Fibroblast of skin of right quadriceps (primary cell): ENCODE measurements around the gene CDON.

Experiments used
- DNase-seq: peaks from one replicate; pipeline ENCODE4 v3.0.0-alpha.2; 2013

CDON gene

DNA sequence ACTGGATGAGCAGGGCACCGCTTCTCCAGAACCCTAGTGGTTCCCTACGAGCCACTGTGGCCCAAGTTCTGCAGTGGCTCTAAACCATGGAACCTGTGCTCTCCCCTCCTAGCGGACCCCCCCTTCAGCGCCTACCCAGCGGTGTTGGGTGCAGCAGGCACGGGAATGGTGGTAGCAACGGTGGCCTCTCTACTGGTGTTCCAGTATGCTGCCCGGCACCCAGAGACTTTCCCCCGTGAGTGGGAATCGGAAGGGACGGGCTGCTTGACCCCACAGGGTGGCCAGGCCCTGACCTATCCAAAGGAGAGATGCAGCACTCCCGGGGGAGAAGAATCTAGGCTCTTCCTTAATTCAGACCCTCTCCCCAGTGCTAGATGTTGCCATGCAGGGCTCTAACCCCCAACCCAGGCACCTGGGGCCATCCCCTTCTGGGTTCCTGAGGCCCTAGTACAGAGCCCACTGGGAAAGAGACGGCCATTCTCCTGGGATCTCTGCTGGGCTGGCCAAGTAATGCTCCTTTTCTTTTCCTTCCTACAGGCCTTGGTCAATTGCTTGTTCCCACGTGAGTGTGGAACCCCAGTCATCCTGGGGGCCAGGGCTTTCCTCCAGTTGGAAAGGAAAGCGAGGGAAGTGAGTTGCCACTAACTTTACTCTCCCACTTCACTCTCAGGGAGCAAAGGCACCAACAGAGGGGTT is 107.6 kb downstream of the CDON start:
- no peak for DNase-seq

DNA sequence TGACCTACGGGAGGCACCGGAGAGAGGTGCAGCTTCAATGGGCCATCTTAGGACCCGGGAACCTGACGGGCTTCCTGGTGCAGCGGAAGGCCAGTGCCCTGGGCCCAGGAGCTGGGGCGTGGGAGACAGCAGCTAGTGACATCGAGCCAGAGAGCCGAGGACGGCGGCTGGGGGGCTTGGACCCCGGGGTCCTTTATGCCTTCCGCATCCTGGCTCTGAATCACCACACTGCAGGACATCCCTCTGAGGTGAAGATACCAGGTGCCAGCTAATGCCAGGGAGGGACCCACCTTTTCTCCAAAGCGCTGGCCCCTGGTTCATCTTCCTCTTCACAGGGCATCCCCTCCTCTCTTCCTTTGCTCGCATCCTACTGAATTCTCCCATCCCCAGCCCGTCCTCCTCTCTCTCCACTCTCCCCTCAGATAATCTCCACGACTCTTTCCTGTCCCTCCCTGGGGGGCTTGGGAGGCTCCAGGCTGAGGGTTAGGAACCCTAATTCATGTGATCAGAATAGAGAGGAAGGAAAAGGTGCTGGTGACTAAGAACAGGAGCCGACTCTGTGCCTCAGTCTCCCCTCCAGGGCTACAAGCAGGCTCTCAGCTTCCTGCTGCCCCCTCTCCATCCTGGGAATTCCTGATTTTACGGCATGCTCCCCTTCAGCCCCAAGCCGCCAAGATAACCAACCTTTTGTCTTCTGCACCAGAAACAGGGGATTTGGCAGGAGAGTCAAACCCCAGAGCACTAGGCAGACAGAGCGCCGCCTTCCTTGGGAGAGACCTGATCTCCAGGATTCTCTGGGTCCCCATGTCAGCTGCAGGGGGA is 108.3 kb downstream of the CDON start:
- no peak for DNase-seq

DNA sequence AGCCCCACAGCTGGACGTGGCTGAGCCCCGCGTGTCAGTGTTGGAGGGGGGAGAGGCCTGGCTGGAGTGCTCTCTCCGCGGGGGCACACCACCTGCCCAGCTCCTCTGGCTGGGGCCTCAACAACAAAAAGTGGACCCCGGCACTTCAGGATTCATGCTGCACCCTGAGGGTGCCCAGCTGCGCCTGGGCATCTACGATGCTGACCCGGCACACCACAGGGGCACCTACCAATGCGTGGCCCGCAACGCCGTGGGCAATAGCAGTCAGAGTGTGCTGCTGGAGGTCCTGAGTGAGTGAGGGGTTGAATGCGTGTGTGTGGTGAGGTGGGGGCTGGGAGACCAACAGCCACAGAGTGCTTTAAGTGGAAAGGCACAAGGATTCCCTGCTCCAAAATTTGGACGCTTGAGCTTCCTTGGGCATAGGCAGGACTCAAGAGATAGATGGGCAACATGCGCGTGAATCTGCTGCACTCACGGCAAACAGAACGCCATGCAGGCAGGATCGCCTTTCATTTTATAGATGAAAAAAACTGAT is 109.2 kb downstream of the CDON start:
- DNase-seq, result no peak

DNA sequence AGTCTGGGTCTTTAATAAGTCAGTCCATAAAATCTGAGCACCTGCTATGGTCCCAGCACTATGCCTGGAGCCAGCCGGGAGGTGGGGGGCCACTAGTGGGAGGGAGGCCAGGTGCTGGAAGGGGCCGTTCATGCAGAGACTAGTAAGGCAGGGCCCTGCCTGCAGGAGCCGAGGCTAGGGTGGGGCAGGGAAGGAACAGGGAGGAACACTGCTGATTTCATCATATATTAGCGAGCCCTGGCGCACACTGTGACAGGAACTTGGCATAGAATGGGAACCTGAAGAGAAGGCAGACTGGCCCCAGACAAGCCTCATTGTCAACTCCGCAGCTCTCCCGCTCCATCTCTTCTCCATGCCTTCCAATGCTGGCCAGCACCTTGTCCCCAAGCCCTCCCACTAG is 109.7 kb downstream of the CDON start:
- DNase-seq, result no peak

DNA sequence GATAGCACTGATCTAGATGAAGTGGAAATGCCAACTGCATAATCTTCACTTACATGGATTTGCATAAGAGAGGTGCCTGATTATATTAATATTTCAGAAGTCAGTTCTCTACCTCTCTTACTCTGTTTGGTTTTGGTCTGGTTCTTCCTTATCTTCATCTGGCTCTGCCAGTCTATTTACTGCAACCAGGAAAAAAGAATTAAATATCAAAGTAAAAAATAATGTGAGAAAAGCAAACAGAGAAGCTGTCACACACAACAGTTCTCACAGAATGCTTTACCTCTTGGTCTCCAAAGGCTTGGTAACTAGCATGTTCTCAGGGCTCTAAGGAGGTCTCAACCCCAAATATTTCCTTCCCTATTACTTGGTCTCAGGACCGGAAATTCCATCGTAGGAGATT is 110.1 kb downstream of the CDON start:
- DNase-seq, result no peak

DNA sequence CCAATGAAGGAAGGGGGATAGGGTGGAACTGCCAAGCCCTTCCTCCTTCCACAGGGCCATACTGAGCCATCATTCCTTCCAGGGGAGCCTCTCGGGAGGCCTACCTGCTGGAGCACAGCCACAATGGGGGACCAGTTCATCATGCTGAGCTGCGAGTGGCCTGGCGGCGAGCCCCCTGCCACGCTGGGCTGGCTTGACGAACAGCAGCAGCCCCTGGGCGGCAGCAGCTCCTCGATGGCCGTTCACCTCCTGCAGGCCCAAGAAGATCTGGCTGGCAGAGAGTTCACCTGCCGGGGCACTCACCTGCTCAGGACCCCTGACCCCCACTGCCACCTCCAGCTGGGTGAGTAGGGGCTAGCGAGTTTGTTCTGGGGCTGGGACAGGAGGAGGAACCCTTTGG is 110.9 kb downstream of the CDON start:
- DNase-seq, result no peak

DNA sequence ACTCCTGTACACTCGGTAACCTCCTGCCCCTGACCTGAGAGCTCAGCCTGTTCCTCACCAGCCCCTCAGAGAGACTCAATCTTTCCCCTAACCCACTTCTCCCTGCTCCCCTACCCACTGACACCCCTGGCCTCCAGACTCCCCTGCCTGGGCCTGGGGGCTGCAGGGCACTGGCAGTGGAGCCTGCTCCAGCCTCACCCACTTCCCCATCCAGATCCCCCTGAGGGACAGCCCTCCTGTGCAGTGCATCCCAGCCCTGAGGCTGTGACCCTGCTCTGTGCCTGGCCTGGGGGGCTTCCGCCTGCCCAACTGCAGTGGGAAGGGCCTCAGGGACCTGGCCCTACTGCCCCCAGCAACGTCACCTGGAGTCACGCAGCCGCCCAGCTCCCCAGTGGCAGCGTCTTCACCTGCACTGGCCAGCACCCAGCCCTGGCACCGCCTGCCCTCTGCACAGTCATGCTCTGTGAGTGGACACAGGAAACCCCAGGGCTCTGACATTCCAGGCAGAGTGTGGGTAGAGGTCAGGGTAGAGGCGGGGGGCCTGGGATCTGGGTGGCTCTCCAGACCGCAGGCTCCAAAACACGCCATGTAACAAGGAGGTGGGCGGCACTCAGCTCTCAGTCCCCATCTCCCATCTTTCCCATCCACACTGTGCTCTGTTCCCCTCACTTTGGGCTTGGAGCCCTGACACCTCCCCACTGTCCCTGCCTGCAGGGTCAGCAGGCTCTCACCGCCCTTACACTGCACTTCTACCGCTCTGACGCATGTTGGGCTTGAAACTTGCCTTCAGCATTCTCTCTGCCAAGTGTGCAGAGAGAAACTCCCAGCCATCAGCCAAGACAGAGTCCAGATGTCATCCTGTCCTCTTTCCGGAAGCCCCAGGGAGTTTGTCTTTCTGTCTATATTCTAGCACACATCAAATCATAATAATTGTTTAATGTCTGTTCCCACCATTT is 111.7 kb downstream of the CDON start:
- no peak for DNase-seq

DNA sequence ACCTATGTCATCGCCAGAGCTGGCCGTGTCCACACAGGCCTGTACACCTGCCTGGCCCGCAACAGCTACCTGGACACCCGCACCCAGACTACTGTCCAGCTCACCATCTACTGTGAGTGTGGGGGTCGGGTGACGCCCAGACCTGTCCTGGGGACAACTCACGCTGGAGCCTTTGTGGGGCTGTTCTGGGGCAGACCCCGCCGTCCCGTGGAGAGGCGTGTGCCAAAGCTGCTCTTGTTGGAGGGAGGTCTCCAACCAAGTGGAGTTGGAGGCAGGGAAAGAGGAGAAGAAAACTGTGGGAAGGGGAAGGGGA is 112.5 kb downstream of the CDON start:
- DNase-seq, result no peak

DNA sequence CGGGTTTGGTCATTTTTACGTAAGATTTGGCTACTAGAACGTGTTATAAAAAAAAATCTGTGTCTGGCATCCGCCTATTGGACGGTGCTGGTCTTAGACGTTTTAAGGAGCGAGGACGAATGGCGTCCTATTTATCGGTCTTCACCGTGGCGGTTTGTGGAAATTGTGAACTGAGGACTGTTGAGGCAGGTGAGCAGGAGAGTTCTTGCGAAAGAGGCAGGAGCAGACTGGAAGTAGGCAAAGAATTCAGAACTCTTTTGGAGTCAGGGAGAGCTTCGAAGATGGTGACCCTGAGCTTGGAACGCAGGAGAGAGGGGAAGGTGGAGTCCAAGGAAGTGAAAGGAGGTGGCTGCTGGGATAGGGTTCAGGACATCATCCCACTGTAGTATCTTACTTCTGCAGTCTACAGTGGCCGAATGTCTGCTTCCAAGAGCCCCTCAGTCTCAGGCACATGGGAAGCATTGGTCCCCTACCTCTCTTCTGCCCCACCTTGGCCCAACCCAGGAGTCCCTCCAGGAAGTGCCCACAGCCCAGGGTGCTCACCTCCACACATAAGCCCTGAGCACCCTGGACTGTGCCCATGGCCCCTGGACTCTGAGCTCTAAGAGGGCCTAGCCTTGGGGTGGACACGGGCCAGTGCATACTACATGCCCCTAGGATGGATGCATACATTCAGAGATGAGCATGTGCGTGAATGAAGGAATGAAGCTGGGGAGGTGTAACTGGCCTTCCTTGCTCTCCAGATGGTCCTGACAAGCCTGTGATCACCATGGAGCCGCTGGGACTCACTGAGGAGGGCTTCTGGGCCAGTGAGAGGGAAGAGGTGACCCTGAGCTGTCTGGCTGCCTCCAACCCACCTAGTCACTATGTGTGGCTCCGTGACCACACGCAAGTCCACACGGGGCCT is 113.1 kb downstream of the CDON start:
- no peak for DNase-seq

DNA sequence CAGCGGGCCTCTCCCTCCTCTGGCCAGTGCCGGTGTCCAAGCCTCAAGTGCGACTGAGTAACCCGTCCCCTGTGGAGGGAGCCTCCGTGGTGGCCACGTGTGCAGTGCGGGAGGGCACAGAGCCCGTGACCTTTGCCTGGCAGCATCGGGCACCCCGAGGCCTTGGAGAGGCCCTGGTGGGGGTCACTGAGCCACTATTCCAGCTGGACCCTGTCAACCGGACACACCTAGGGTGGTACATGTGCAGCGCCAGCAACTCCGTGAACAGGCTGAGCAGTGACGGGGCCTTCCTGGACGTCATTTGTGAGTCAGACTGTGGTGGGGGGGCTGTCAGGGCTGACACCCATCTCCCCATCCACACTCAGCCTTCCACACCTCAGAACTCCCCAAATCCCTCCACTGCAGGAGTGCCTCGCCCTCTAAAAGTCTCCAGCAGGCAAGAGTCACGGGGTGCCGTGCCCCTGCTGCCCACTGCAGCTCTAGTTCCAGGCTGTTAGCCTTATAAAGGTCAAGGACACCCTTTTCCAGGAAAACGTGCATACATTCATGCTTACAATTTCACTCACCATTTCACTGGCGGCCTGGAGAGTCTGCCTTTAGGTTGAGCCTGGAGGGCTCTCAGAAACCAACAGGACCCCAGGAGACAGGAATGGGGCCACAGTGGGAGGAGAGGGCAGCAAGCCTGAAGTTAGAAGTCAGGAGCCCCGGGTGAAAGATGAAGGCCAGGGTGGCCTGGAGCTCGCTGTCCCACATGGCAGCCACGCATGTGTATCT is 114.2 kb downstream of the CDON start:
- DNase-seq, result no peak

DNA sequence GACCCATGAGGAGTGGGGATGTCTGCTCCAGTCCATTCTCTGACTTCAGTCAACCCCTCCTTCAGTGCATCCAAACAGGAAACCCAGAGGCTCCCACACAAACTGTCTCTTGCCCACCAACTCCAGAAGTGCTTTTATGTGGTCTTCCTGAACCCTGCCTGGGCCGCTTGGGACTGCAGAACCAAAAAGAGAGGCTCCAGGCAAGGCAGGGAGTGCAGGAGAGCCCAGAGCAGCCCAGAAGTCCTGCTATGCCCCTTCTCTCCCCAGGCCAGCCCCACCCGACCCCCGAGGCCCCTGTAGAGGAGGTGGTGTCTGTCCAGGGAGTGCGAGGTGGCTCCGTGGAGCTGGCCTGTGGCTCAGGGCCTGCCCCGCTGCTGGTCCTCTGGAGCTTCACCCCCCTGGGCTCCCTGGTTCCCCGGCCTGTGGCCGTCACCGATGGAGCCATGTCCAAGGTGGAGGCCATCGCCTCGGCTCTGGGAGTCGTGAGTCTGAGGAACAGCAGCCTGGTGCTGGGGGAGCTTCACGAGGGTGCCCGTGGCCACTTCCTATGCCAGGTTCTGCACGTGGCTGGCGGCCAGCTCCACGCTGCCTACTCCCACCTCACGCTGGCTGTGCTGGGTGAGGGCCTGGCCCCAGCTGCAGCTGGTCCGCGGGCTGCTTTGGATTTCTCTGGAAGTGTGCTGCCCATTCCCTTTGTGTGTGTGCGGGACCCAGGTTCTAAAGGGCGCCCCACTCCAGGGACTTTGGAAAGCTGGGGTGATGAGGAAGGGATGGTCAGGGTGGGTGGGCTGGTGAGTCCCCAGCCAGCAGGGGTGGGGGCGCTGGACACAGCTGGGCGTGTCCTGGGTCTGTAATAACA is 115.0 kb downstream of the CDON start:
- no peak for DNase-seq

DNA sequence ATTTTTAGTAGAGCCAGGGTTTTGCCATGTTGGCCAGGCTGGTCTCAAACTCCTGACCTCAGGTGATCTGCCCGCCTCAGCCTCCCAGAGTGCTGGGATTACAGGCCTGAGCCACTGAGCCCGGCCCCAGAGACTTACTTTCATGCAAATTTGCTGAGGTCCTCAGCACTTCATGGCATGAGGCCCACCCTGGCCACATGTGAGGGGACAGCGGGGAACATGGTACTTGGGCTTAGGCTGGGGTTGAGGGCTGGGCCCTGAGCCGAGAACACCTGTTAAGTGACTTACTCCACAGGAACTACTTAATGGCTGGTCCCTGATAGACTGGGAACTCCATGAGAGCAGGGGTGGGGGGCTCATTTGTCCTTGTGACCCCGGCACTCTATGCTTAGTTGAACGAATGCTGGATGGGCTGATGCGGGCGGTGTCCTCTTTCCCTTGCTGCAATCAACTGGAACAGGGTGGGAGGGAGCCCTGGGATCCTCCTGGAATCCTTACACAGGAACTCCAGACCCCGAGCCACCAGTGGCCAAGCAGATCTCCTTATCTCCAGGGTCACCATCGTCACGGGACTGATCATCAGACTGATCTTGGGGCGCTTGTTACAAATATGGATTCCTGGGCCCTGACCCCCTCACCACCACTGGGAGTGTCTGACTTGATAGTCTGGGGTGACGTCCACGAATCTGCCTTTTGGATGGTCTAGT is 115.8 kb downstream of the CDON start:
- DNase-seq, result no peak

DNA sequence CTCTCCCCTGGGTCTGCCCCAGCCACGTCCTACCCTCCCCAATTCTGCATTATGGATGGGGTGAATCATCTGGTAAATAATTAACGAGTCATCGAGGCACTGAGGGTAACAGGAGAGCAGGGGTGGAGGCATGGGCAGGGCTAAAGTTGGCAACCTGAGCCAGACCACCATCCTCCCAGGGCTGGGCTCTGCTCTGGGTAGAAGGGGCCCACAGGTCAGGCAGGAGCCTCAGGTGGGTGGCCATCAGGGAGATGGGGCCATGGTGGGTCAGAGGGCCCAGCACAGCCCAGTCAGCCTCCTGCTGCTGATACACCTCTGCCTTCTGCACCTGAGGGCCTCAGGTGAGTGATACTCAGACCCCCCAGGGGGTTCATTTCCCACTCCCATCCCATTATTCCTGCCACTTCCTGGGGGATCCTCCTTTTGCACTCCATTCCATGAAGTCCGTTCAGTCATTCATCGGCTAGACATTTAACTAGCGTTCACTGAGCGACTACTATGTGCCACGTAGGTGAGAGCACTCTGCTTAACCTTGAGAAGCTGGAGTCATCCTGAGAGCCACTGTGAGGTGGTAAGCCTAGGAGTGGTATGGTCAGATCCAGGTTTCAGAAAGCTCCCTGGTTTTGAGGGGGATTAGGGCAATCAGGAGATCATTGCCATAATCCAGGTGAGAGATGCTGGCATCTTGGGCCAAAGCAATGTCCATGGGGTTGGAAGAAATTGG is 116.7 kb downstream of the CDON start, which contains the start of gene VSIG10L2:
Gene VSIG10L2, plus strand, starts transcription at position 248 of the 724 bp plus-strand sequence. Its CDS starts 12 bp downstream, at position 260.
- peak; percentile 18 for DNase-seq

DNA sequence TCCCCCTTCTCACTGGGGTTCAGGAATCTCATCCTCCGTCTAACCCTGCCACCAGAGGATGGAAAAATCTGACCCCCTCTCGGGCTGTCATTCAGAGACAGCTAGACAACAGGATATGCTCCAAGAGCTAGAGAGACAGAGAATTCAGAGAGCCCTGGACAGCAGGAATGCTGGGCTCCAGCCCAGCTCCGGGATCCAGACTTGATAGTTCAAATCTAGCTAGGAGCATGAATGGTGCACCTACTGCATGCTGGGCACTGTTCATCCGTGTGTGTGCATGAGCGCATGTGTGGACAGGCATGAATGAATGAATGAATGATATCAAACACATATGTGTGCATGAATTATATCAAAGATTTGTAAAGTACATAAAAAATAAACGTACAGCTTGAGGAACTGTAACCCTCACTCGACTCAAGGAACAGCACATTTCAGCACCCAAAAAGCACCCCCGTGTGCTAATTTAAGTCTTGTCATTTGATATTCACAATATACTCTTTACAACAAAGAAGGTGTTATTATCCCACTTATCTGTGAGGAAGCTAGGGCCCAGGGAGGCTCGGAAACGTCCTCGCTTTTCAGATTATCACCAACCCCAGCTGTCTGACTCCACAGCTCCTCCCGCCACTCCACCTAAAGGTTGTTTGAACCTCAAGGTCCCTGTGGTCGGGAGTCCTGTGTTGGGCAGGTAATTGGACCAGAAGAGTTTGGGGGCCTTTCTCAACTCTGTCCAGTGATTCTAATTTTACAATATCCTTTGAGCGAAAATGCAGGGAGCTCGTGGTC is 117.5 kb downstream of the CDON start:
- no peak for DNase-seq

DNA sequence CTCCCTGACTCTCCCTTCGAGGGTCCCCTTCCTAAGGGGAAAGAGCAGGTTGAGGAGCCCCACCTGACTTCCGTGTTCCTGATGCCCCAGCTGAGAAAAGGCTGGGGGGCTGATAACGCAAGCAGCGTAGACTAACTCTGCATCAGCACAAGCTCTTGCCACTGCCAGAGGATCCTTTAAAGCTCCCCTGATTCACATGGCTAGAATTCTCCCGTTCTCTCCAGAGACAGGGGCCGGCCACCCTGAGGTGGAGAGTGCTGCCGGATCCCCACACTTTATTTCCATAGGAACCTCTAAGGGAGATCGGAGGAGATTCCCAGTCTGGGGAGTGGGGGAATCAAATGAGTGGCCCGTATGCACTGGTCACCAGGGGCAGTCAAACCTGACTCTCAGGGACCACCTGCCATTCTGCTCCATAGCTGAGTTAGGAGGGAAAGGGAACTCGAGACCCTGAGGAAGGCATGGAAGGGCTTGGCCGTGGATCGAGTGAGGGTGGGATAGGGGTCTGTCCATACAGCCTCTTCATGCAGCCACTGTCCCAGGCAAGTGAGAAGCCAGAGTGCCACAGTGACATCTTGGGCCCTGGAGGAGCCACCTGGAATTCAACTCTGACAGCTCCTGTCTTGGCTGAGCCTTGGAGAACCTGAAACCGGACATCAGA is 118.2 kb downstream of the CDON start:
- DNase-seq, result no peak

DNA sequence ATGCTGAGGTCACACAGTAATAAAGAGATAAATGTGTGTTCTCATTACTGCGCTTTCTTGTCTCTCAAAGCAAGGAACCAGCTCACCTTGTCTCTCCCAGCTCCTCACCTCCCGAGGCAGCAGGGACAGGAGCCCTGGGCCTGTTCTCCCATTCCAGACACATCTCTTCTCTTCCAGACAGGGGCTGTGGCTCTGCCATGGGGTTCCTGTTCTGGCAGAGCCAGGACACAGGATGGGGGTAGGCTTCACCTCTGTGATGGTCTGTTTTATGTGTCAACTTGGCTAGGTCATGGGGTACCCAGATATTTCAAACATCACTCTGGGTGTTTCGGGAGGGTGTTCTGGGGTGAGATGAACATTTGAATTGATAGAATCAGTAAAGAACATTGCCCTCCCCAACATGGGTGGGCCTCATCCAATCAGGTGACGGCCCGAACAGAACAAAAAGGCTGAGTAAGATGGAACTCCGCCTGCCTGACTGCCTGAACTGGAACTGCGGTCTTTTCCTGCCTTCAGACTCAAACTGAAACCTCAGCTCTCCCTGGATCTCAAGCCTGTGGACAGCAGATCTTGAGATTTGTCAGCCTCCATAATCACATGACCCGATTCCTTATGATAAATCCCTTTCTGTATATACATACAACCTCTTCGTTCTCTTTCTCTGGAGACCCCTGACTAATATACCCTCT is 118.9 kb downstream of the CDON start:
- DNase-seq, result no peak
